Mammary epithelial cell (primary cell): Measurements from ENCODE around the gene TRIM24.

ENCODE experiments used
- EZH2 ChIP-seq: IDR thresholded peaks from 2 replicates; pipeline ENCODE4 v1.6.1; 2012; ENCODE audit warnings: low read length, inconsistent platforms, borderline replicate concordance
- TF ChIP-seq, protein P1 (sequence below), 2 donors: IDR thresholded peaks in 1 of 2; conservative IDR thresholded peaks in 1 of 2; 2 replicates each; pipeline ENCODE4 v1.5.1; 2011 to 2012; ENCODE audit warnings: inconsistent platforms in 2 of 2, low read length in 2 of 2, mild to moderate bottlenecking in 2 of 2, control low read depth in 1 of 2, low read depth in 1 of 2; ENCODE audit not compliant: insufficient read depth in 1 of 2; ENCODE audit errors: extremely low read depth in 1 of 2

GRCh38 chr7:138543739-138544138, 83.7 kb downstream of the TRIM24 start:
- TF ChIP-seq, protein P1, sequence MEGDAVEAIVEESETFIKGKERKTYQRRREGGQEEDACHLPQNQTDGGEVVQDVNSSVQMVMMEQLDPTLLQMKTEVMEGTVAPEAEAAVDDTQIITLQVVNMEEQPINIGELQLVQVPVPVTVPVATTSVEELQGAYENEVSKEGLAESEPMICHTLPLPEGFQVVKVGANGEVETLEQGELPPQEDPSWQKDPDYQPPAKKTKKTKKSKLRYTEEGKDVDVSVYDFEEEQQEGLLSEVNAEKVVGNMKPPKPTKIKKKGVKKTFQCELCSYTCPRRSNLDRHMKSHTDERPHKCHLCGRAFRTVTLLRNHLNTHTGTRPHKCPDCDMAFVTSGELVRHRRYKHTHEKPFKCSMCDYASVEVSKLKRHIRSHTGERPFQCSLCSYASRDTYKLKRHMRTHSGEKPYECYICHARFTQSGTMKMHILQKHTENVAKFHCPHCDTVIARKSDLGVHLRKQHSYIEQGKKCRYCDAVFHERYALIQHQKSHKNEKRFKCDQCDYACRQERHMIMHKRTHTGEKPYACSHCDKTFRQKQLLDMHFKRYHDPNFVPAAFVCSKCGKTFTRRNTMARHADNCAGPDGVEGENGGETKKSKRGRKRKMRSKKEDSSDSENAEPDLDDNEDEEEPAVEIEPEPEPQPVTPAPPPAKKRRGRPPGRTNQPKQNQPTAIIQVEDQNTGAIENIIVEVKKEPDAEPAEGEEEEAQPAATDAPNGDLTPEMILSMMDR (conservative IDR thresholded peaks at IDR 0.05 in 1 of 2, IDR thresholded peaks at IDR 0.05 in 1 of 2; ENCODE audit: extremely low read depth in 1 of 2, insufficient read depth in 1 of 2, low read depth in 1 of 2, low read length in 2 of 2) = no peak
- no peak for TF ChIP-seq EZH2
